AG04450 (cell line): ENCODE data around the gene HIKESHI. TPM values are rescaled to one million over a fixed set of nuclear protein-coding genes. Genes with fewer than 3 reads are reported as not detected.
"Not testable (repeated sequence)": the region's sequence is repeated elsewhere in the genome, so short reads cannot be mapped to it uniquely, and the experiment has no call there.

Experiments used
- CTCF ChIA-PET: fragments of 300-600, 350-600 bp; formaldehyde crosslinking; extraction: SDS; loops from one replicate; lab custom pipeline; 2022; ENCODE audit warnings: antibody characterized with exemption, inconsistent platforms; lab: Charles Lee
- POLR2A ChIA-PET: fragments of 350-600 bp; formaldehyde crosslinking; extraction: SDS; loops from one replicate; lab custom pipeline; 2021; ENCODE audit warnings: antibody characterized with exemption, inconsistent platforms; lab: Yijun Ruan, JAX
- DNase-seq: peaks from one replicate; pipeline ENCODE4 v3.0.0-alpha.2; 2011; ENCODE audit warnings: low read depth, low spot score
- H3K27ac ChIP-seq: one replicate; pipeline ENCODE4 v1.5.1; 2012; ENCODE audit warnings: low read depth, low read length, control low read depth
- H3K27me3 ChIP-seq: one replicate; pipeline ENCODE4 v1.6.0; 2012; ENCODE audit warnings: low read length; ENCODE audit not compliant: control insufficient read depth, insufficient read depth
- H3K4me3 ChIP-seq: 2 replicates; pipeline ENCODE4 v1.5.1; 2011; ENCODE audit warnings: mild to moderate bottlenecking, low read depth, low read length, control low read depth
- H3K9me3 ChIP-seq: 2 replicates; pipeline ENCODE4 v1.5.1; 2012; ENCODE audit warnings: low read length; ENCODE audit not compliant: control insufficient read depth, insufficient read depth
- polyA plus RNA-seq: library from polyadenylated mRNA; depleted of rRNA; stranded (reverse); fragments of >200 nt; gene quantifications from 2 replicates; pipeline ENCODE4 v1.2.3, GENCODE V29; 2011
- TF ChIP-seq, protein P1 (sequence below): IDR thresholded peaks from 2 replicates; pipeline ENCODE4 v1.5.1; 2011; ENCODE audit warnings: low read depth, low read length, control low read depth, inconsistent platforms

The HIKESHI gene
- polyA plus RNA-seq, 1 experiment, result 129 TPM

DNA sequence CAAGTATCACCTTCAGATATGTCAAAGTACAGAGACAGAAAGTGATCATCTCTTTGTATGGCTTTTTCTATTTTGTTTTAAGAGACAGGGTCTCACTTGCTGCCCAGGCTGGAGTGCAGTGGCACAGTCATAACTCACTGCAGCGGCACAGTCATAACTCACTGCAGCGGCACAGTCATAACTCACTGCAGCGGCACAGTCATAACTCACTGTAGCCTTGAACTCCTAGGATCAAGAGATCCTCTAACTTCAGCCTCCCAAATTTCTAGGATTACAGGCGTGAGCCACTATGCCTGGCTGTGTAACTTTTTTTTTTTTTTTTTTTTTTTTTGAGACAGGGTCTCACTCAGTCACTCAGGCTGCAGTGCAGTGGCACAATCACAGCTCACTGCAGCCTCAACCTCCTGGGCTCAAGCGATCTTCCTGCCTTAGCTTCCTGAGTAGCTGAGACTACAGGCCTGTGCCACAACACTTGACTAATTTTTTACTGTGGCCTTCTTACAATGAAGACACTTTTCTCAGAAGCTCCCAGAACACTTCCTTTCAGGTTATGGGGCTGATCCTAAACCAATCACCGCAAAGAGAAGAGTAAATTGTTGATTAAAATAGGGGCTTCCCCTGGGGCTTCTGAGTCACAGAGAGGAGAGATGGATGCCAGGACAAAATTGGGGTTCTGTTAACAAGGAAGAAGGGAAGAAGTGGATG lies 9.0 kb upstream of the HIKESHI start:
- H3K27me3 ChIP-seq, result no peaks in the 10 kb centered on the region
- no peak for DNase-seq
- H3K27ac ChIP-seq, result no peak overlapping the region
- H3K4me3 ChIP-seq, result no peak overlapping the region
- no peaks in the 10 kb centered on the region for H3K9me3 ChIP-seq
- TF ChIP-seq, protein P1, sequence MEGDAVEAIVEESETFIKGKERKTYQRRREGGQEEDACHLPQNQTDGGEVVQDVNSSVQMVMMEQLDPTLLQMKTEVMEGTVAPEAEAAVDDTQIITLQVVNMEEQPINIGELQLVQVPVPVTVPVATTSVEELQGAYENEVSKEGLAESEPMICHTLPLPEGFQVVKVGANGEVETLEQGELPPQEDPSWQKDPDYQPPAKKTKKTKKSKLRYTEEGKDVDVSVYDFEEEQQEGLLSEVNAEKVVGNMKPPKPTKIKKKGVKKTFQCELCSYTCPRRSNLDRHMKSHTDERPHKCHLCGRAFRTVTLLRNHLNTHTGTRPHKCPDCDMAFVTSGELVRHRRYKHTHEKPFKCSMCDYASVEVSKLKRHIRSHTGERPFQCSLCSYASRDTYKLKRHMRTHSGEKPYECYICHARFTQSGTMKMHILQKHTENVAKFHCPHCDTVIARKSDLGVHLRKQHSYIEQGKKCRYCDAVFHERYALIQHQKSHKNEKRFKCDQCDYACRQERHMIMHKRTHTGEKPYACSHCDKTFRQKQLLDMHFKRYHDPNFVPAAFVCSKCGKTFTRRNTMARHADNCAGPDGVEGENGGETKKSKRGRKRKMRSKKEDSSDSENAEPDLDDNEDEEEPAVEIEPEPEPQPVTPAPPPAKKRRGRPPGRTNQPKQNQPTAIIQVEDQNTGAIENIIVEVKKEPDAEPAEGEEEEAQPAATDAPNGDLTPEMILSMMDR, result no peak
- ChIA-PET POLR2A (no interaction called here), CTCF (interaction anchor here (0.7 to 5.3 kb wide), 8 partner anchors 8 to 607 kb away, joined by 3 to 30 read pairs (median 8); partner anchors contain the start of genes CCDC83, CCDC89 and HIKESHI)

DNA sequence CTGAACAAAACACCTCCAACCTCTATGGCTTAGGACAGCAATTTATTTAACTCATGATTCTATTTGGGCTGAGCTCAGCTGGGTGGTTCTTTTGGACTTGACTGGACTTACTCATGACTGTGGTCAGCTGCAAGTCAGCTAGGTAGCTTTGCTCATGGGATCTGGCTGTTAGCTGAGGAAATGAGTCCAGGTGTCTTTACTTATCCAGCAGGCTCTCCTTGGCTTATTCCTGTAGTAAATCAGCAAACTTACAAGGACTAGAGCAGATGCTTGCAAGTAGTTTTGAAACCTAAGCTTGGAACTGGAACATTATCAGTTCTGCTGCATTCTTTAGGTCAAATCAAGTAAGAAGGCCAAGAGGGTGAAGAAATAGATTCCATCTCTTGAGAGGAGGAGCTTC lies 8.0 kb upstream of the HIKESHI start:
- ChIA-PET POLR2A (no interaction called here), CTCF (interaction anchor here (0.7 to 2.0 kb wide), 3 partner anchors 49 to 439 kb away, joined by 3 to 9 read pairs (median 3); partner anchors contain the start of gene CCDC83)
- Histone ChIP-seq H3K27me3 (no peaks in the 10 kb centered on the region), H3K4me3 (no peak overlapping the region), H3K9me3 (no peaks in the 10 kb centered on the region), H3K27ac (no peak overlapping the region)
- TF ChIP-seq, protein P1, result no peak
- no peak for DNase-seq

DNA sequence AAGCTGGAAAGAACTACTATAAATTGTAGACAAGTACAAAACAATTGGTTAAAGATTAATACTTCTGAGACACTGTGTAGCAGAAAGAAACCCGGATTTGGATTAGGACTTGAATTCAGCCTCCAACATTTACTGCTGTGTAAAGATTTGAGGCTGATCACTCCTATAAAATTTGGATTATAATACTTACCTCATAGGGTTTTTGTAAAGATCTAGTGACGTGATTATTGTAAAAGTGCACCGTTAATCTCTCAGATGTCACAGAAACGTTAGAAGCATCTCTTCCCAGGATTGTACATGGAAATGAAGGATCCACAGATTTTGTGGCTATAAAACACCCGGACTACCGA lies 323 bp upstream of the HIKESHI start:
- H3K9me3 ChIP-seq, result no peaks in the 10 kb centered on the region
- peak overlapping the region; percentile 74 for H3K4me3 ChIP-seq
- DNase-seq, result no peak
- ChIA-PET POLR2A (no interaction called here), CTCF (interaction anchor here (0.6 to 3.0 kb wide), 3 partner anchors 9 to 447 kb away, joined by 3 to 10 read pairs (median 9); partner anchors contain the start of gene CCDC83)
- H3K27me3 ChIP-seq, result no peaks in the 10 kb centered on the region
- H3K27ac ChIP-seq, result no peak overlapping the region
- TF ChIP-seq, protein P1, result no peak

DNA sequence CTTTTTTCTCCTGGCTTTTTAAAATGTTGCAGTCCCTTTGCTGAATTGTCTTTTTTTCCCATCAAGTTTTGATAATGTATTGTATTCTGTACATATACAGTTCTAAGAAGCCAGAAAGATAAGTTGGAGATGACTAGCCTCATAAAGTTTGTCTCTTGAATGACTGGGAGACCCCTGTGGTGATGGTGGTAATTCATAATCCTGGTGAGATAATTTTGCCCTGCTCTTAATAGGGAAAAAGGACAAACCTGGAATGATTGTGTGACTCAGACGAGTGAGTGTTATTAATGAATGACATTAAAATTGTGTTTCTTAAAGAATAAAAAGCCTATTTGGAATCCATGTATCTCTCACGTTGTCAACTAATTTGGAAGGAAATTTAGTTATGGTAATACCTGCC lies 1.2 kb downstream of the HIKESHI start:
- Histone ChIP-seq H3K27me3 (no peaks in the 10 kb centered on the region), H3K9me3 (no peaks in the 10 kb centered on the region), H3K27ac (no peak overlapping the region), H3K4me3 (peak overlapping the region; percentile 74)
- TF ChIP-seq, protein P1, result no peak
- ChIA-PET POLR2A (interaction anchor here (1.1 kb wide), 1 partner anchor 618 kb away, joined by 3 read pairs; no protein-coding TSS in a partner anchor), CTCF (interaction anchor here (3.0 kb wide), 1 partner anchor 448 kb away, joined by 9 read pairs; the partner anchor contains the start of gene CCDC83)
- DNase-seq, result no peak

DNA sequence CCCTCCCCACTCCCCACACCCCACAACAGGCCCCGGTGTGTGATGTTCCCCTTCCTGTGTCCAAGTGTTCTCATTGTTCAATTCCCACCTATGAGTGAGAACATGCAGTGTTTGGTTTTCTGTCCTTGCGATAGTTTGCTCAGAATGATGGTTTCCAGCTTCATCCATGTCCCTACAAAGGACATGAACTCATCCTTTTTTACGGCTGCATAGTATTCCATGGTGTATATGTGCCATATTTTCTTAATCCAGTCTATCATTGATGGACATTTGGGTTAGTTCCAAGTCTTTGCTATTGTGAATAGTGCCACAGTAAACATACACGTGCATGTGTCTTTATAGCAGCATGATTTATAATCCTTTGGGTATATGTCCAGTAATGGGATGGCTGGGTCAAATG lies 6.7 kb downstream of the HIKESHI start:
- POLR2A ChIA-PET, result not testable (repeated sequence)

More for the DNA sequence above, 6.7 kb downstream of the HIKESHI start:
- H3K9me3 ChIP-seq, CTCF ChIA-PET, H3K27ac ChIP-seq, H3K27me3 ChIP-seq, H3K4me3 ChIP-seq, DNase-seq: not testable (repeated sequence)
